HG02798 (cell line): ENCODE results near the gene DNAH17.

Experiments
- ATAC-seq: cut with Tn5 transposase; IDR thresholded peaks from one replicate; pipeline ENCODE4 v1.9.1; 2021; ENCODE audit warnings: mild to moderate bottlenecking; ENCODE audit not compliant: unreplicated experiment, poor library complexity

DNAH17 gene

GRCh38 chr17:78401891-78402290 lies 175.3 kb downstream of the DNAH17 start:
- ATAC-seq, result no peak

GRCh38 chr17:78401246-78401645 lies 175.9 kb downstream of the DNAH17 start:
- ATAC-seq, result no peak

GRCh38 chr17:78400581-78401240 lies 176.5 kb downstream of the DNAH17 start:
- no peak for ATAC-seq

GRCh38 chr17:78399693-78400144 lies 177.5 kb downstream of the DNAH17 start:
- ATAC-seq, result no peak

GRCh38 chr17:78399028-78399692 lies 178.0 kb downstream of the DNAH17 start:
- no peak for ATAC-seq

- no peak for ATAC-seq
These were observed 178.8 kb downstream of the DNAH17 start for GRCh38 chr17:78398390-78398789.

- ATAC-seq, result no peak
These were observed 179.5 kb downstream of the DNAH17 start for GRCh38 chr17:78397681-78398101.

- no peak for ATAC-seq
These were observed 180.5 kb downstream of the DNAH17 start for GRCh38 chr17:78396441-78397337.

GRCh38 chr17:78395155-78395554 lies 182.0 kb downstream of the DNAH17 start:
- no peak for ATAC-seq

GRCh38 chr17:78394209-78394608 lies 183.0 kb downstream of the DNAH17 start:
- no peak for ATAC-seq

GRCh38 chr17:78393575-78393974 lies 183.6 kb downstream of the DNAH17 start:
- ATAC-seq, result no peak

- no peak for ATAC-seq
These were observed 184.9 kb downstream of the DNAH17 start for GRCh38 chr17:78392295-78392694.

GRCh38 chr17:78391843-78392242 lies 185.4 kb downstream of the DNAH17 start:
- ATAC-seq, result no peak

GRCh38 chr17:78391051-78391431 lies 186.2 kb downstream of the DNAH17 start:
- no peak for ATAC-seq

- no peak for ATAC-seq
These were observed 186.8 kb downstream of the DNAH17 start for GRCh38 chr17:78390241-78391050.

GRCh38 chr17:78387977-78388941 lies 188.9 kb downstream of the DNAH17 start:
- ATAC-seq, result no peak

GRCh38 chr17:78384479-78385175 lies 192.6 kb downstream of the DNAH17 start:
- ATAC-seq, result peak; percentile 23

GRCh38 chr17:78383725-78384471 lies 193.3 kb downstream of the DNAH17 start:
- peak; percentile 28 for ATAC-seq
